ENCODE results near the gene FARP1. TPM values are rescaled to one million over a fixed set of nuclear protein-coding genes. Genes with fewer than 3 reads are reported as not detected.
A peak's percentile ranks its signal among the peaks of the same experiment; 100 is the strongest.

FARP1 gene
- total RNA-seq, 6 experiments from 2014 or later, result 44.9 to 104 (median 80.0) TPM

GRCh38 chr13:98273824-98274742, 131.2 kb downstream of the FARP1 start:
- Histone ChIP-seq H3K4me1 (peaks cover 0 to 50% (median 16%) of the 10 kb centered on the region in 4 donors), H3K36me3 (no peaks in the 10 kb centered on the region), H3K27me3 (no peaks in the 10 kb centered on the region), H3K4me3 (peak overlapping the region in 2 of 3 donors; percentile 2 to 19), H3K9me3 (no peaks in the 10 kb centered on the region), H3K27ac (peak overlapping the region; percentile 16 to 70 (median 60))
- intact Hi-C loops (cut with DNase I), result no loop called here
- DNase-seq (peak in 1 of 3 donors; percentile 37), ATAC-seq (peak; percentile 71 to 85 (median 76))
- WGBS (ENCODE audit: insufficient coverage, low coverage, low lambda C conversion rate, missing lambda C conversion rate), result 28% methylated on average over 10 of the region's 12 CpGs
- TF ChIP-seq POLR2A (IDR thresholded peaks at IDR 0.05) (no peak), CTCF (IDR thresholded peaks at IDR 0.05) (no peak)

- Histone ChIP-seq H3K27me3 (no peaks in the 10 kb centered on the region), H3K9me3 (no peaks in the 10 kb centered on the region), H3K4me3 (no peak overlapping the region), H3K27ac (peak overlapping the region in 2 of 3 donors; percentile 60 to 70), H3K36me3 (no peaks in the 10 kb centered on the region), H3K4me1 (peaks cover 0 to 48% (median 16%) of the 10 kb centered on the region in 4 donors)
- intact Hi-C loops (cut with DNase I), result no loop called here
- WGBS (ENCODE audit: insufficient coverage, low coverage, low lambda C conversion rate, missing lambda C conversion rate), result 53% methylated on average over 2 of the region's 2 CpGs
- DNase-seq (no peak), ATAC-seq (no peak)
- TF ChIP-seq POLR2A (IDR thresholded peaks at IDR 0.05) (no peak), CTCF (IDR thresholded peaks at IDR 0.05) (no peak)
These were observed 132.1 kb downstream of the FARP1 start for GRCh38 chr13:98274921-98275487.

GRCh38 chr13:98275681-98276171, 132.8 kb downstream of the FARP1 start:
- intact Hi-C loops (cut with DNase I), result no loop called here
- DNase-seq (no peak), ATAC-seq (peak; percentile 24 to 61 (median 52))
- Histone ChIP-seq H3K27me3 (no peaks in the 10 kb centered on the region), H3K4me3 (no peak overlapping the region), H3K4me1 (peaks cover 0 to 48% (median 16%) of the 10 kb centered on the region in 4 donors), H3K9me3 (no peaks in the 10 kb centered on the region), H3K27ac (peak overlapping the region in 2 of 3 donors; percentile 12 to 70), H3K36me3 (no peaks in the 10 kb centered on the region)
- TF ChIP-seq CTCF (IDR thresholded peaks at IDR 0.05) (no peak), POLR2A (IDR thresholded peaks at IDR 0.05) (no peak)
- 39% methylated on average over 2 of the region's 2 CpGs for WGBS (ENCODE audit: insufficient coverage, low coverage, low lambda C conversion rate, missing lambda C conversion rate)

DNA sequence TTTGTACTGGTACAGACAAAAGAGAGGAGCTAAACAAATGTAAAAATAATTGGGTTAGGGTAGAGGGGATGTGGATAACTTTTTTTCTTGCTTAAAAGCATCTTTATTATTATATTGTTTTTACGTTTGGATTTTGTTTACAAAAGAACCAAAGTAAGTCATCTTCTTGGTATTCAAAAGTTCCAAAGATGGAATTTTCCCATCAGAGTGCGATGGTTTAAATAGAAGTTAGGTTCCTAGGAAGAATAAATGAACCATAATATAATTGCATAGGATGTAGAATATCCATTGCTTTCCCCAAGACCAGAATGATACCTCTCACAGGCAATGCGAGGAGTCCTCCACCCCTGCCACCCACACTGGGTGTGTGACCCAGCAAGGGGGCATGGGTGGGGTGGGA, 133.6 kb downstream of the FARP1 start:
- Histone ChIP-seq H3K4me1 (peaks cover 0 to 48% (median 16%) of the 10 kb centered on the region in 4 donors), H3K27ac (peak overlapping the region in 1 of 3 donors; percentile 49), H3K9me3 (no peaks in the 10 kb centered on the region), H3K4me3 (no peak overlapping the region), H3K27me3 (no peaks in the 10 kb centered on the region), H3K36me3 (no peaks in the 10 kb centered on the region)
- DNase-seq (no peak), ATAC-seq (no peak)
- intact Hi-C loops (cut with DNase I), result no loop called here
- 71% methylated on average over 3 of the region's 3 CpGs for WGBS (ENCODE audit: insufficient coverage, low coverage, low lambda C conversion rate, missing lambda C conversion rate)
- TF ChIP-seq CTCF (IDR thresholded peaks at IDR 0.05) (no peak), POLR2A (IDR thresholded peaks at IDR 0.05) (no peak)
